Embryonic facial prominence (tissue), 1 donor: ENCODE results near the gene SSR4.
"Not testable (repeated sequence)": the region's sequence is repeated elsewhere in the genome, so short reads cannot be mapped to it uniquely, and the experiment has no call there.

Experiments
- DNase-seq: peaks from one replicate; pipeline ENCODE4 v3.0.0-alpha.2; 2016; ENCODE audit errors: extremely low spot score

The SSR4 gene

DNA sequence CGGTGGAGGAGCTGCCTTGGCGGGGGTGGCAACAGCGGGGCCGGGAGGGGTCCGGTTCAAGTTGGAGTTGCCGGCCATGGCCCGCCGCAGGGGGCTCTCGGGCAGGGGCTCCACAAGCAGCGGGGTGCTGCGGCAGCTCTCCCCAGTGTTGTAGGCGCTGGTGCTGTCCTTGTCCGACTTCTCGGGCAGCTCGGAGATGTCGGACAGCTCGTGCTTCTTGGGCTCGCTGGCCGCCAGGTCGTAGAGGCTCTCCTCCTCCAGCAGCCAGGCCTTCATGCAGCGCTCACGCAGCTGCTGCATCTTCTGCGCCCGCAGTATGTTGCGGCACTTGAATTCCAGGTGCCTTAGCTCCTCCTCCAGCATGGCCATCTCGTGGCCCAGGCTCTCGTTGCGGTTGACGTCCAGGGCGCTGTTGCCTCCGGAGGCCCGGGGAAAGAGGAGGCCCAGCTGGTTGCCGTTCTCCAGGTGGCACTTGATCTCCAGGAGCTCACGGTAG, 9.7 kb downstream of the SSR4 start:
- DNase-seq, result no peak

DNA sequence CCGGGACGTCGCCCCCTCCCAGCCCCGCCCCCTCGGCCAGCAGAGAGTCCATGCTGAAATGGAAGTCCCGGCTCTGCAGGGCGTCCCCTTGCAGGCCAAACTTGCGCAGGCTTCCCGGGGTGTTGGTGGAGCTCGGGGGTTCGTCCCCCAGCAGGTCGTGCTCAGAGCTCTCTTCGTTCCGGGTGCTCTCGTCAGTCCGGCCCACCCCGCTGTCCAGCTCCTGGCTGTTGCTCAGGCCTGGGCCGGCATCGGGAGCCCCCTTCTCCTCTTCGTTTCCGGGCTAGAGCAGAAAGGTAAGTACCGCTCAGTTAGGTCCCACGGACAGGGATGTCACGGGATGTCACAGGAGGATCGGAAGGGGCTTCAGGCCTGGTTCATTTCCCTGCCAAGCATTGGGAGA, 10.2 kb downstream of the SSR4 start:
- DNase-seq, result no peak

DNA sequence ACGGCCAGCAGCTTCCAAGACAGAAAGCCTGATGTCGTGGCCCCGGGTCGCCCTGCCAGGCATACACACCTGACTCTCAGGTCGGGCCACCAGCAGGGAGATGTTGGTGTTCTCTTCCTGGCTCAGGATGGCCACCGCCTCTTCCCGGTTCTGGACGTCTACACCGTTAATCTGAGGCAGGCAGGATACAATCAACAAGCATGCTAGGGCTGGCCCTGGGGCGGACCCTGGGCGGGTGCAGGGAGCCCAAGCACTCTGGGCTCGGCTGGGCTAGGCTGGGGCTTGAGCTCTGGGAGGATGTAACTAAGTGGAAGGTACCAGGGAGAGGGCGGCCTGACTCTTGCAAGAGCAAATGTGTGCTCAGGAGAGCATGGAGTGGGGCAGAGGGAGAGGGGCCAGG, 11.0 kb downstream of the SSR4 start:
- no peak for DNase-seq

DNA sequence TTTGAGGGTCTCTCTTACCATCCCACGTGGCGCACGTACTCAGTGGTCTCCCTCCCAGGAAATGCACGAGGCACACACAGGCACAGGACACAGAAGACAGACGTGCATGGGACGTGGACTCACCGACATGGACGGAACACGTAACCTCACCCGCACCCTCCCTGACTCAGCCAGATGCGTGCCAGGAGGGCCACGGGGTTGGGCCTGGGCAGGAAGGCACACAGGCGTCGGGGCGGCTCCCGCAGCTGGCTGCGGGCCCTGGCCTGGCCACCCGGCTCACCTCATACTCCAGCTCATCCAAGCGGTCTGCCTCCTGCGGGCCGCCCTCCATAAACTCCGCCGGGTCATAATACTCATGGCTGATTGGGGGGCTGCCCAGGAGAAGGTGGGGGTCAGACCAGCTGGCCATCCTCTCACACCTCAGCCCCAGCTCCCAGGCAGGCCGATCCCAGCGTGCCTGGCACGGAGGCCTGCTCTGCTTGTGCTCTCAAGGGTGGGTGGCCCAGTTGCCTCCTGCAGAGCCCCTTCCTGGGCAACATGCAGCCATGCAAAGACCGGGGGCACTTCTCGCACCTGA, 12.6 kb downstream of the SSR4 start:
- DNase-seq, result no peak

DNA sequence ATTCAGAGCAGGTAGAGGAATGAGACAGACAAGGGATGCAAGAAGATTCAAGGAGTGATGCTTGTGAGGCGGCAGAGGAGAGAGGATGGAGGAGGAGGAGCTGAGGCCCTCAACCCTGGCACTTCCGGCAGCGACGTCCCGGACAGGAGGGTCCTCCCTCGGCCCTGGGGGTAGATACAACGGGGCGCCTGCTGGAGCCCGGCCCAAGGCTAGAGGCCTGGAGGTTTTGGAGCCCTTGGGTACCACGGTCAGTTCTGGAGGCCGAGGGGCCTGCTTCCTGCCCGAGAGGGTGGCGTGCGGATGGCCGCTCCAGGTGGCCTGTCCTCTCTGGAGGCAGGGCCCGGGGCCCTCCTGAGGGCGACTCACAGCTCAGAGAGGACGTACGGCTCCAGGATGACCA, 13.5 kb downstream of the SSR4 start:
- DNase-seq, result no peak

DNA sequence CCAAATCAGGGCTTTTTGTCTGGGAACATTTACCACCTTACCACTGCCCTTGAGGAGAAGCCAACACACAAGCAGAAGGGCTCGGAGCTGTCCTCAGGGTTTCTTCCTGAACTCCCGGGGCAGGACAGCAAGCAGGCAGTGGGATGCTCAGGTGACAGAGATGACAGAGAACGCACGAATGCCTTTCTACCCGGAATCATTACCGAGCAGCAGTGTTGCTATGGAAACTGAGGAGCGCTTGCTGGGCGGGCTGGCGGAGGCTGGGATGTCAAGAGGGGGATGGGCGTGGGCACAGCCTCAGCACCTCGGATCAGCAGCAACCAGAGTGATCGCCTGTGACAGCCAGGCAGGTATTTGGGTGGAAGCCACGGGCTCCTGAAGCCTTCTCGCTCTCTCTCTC, 17.8 kb downstream of the SSR4 start:
- DNase-seq, result no peak

DNA sequence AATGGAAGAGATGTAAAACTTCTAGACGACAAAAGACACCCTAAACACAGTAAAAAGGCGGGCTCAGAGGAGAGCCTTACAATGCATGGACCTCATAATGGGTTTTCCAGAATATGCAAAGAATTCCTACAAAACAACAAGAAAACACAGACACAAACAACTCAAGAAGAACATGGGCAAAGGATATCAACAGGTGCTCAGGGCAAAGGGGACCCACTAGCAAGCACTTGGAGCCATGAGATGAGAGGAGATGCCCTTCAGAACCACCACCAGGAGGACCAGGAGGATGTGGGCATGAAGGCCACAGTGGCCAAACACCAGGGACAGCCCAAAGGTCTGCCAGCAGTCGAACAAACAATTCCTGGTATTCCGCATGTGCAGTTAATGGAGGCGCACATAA, 18.7 kb downstream of the SSR4 start:
- no peak for DNase-seq

DNA sequence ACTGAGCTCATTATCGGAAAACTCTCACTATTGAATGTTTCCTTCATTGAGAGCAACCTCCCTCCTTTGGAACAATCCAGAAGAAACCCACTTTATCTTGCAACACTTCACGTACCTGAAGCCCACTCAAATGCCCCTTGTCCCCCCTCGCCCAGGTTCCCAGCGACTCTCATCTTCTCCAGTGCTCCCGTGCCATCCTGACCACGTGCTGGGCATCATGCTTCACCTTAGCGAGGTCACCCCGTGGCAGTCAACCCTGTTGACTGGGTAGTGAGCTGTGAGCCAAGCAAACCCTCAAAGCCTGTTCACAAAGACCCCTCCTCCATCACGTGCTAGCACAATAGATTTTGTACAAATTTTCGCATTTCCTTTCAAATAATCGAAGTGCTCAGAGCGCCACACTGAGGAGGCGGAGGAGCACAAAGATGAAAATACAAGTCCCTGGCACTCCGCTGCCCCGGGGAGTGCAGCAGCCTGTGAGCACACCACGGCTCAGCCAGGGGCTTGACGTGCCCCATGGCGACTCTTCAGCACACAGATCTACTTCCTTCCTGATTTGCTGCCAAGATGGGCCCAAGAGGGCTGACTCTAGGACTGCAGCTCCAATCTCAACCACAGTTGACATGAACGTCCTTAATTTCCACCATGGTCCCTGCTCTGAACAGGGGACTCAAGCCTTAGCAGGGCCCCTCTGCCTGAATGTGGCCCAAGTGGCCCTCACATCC, 20.3 kb downstream of the SSR4 start:
- no peak for DNase-seq

DNA sequence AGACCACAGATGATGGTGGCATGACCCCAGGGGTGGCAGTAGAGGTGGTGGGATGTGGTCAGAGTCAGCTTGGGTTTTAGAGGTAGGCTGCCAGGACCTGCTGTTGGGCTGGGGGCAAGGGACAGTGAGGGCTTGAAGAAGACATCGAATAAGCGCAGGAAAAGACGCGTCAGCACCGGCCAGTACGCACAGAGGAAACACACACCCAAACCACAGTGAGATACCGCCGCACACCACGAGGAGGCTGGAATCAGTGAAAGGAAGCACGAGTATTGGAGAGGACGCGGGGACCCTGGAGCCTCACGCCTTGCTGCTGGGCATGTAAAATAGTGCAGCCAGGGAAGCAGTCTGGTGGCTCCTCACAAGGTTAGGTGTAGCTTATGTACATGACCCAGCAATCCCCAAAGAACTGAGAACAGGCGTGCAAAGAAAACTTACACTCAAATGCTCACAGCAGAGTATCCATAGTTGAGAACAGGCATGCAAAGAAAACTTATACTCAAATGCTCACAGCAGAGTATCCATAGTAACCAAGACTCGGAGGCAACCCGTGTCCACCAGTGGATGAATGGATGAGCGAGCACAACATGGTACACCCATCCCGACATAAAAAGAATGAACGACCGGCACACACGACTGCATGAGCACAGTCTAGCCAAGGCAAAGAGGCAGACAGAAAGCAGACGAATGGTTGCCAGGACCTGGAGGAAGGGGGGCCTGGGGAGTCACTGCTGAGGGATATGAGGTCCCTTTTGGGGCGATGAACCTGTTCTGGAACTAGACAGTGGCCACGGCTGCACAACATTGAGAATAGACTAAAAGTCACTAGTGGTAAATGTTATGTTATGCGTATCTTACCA, 22.6 kb downstream of the SSR4 start:
- no peak for DNase-seq

DNA sequence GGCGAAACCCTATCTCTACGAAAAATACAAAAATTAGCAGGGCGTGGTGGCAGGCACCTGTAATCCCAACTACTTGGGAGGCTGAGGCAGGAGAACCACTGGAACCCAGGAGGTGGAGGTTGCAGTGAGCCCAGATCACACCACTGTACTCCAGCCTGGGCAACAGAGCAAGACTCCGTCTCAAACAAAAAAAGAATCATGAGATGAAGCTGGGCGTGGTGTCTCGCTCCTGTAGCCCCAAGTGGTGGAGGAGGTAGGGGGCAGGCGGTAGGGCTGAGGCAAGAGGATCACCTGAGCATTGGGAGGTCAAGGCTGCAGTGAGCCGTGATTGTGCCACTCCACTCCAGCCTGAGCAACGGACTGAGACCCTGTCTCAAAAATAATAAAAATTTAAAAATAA, 23.6 kb downstream of the SSR4 start:
- DNase-seq, result not testable (repeated sequence)

DNA sequence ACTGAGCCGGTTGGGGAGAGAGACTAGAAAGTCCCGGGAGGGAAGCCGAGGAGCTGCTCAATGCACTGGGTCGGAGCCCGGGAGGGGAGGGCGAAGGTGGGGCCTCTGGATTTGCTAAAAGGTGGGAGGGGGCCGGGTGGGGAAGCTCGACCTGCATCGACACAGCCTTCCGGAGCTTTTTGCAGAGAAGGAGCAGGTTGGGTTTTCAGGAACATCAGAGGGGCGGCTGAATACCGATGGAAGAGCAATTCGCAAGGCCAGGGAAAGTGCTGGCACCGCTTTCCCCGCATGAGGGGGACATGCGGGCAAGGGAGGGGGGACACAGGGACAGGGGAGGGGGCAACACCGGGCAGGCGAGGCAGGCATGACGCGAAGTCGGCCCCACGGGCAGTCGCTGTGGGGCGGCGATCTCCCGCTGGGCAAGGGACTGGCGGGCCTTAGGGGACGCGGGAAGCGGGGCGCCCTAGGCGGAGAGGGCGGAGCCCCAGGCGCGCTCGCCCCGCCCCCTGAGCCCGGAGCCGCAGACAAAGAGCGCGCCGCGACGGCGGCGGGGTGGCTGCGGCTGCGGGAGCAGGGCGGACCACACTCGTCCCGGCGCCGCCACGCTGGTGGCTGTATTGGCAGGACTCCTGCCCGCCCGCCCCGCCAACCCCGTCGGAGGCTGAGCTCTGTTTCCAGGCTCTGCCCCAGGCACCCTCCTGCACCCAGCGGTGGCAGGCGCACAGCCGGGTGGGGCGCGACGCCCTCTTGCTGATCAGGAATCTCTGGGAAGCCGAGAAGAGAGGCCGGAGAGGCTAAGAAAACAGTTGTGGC, 24.3 kb downstream of the SSR4 start:
- DNase-seq, result no peak

DNA sequence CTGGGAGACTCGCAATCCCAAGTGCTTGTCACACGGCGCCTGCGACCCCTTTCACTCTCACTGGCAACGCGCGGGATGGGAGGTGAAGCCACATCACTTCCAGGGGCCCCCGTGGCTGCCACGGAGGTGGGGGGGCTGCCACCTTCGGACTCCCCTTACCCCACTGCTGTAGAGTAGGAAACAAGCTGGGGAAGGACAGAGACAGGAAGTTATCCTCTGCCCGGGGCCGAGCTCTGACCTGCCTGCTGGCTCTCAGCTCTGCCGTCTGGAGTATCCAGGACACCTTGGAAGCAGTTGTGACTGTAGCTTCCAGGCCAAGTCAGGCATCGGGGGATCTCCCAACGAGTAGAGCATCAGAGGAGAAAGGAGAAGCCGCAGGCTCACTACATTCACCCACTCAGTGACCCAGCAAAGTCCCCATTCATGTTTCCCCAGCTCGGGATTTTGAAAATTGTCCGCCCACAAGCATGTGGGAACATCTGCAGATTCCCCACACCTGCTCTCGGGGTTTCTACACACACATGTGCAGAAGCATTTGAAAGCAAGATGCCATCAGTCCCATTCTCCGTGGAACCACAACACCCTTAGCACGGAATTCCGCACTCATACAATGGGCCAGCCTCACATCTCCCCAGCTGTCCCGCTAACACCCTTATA, 25.0 kb downstream of the SSR4 start:
- no peak for DNase-seq

DNA sequence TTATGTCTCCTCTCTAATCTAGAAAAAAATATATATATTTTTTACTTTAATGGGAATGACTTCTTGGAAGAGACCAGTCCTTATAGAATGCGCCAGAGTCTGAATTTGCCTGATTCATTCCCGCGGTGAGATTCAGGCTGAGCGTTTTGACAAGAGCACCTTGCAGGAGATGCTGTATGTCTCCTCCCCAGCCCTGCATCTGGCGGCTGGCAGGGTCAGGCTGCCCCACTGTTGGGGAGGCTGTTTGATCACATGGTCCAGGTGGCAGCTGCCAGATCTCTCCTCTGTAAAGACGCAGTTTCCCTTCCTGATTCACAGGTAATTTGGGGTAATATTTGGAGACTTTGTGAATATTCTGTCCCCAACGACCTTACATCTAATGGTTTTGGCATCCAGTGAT, 26.1 kb downstream of the SSR4 start:
- DNase-seq, result no peak

DNA sequence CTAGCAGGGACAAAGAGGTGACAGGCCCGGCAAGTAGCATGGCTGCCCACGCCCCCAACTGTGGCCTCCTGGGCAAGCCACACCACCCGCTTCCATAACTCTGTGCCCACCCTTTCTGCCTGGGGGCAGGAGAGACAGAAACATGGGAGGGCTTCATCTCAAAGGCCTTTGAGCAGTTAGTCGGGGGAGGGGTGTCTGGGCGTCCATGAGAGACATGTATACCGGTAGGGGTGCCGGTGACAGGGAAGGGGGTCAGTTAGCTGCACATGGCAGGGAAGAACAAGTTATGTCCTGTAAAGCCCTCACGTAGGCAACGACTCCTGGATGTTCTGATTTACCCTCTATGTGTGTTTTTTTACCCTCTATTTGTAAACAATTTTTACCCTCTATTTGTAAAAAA, 26.6 kb downstream of the SSR4 start:
- no peak for DNase-seq

DNA sequence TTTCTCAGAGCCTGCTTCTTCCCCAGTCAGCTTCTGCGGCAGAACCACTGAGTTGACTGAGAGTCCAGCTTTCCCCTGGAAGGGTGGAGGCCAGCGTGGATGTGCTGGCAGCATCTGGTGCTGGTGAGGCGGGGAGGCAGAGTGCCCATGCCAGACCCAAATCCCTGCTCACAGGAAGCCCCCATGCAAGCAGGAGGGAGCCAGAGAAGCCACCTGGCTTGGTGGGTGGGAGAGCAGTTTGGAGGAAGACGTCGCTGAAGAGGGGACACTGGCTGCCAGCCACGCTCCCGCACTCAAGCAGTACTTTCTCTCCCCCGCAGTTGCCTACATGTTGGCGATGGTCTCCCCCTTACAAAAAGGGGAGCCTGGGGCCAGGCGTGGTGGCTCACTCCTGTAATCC, 29.9 kb downstream of the SSR4 start:
- no peak for DNase-seq

DNA sequence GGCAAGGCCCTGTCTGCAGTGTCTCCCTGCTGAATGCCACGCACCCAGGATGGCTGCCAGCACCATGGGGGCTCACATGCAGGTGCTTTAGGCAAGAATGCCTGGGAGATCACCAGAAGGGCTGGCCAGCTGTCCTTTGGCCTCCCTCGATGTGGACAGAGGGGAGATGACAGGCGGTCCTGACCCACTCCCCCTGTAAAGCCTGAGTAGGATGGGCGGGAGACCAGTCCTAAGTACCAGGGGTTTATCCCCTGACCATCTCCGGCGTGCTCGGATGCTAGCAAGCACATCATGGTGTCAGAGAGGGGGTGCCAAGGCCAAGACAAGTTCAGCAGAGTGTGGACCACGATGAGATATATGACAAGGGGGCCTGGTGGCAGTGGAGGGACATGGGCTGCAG, 30.6 kb downstream of the SSR4 start:
- DNase-seq, result no peak

DNA sequence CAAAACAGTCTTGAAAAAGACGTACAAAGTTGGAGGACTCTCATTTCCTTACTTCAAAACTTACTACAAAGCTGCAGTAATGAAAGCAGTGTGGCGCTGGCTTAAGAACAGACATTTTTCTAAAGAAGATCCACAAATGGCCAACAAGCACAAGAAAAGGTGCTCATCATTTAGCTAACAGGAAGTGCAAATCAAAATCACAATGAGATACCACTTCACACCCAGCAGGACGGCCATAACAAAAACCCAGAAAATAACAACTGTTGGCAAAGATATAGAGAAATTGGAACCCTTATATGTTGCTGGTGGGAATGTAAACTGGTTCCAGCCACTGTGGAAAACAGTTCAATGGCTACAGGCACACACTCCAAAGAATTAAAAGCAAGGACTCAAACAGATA, 32.5 kb downstream of the SSR4 start:
- no peak for DNase-seq

DNA sequence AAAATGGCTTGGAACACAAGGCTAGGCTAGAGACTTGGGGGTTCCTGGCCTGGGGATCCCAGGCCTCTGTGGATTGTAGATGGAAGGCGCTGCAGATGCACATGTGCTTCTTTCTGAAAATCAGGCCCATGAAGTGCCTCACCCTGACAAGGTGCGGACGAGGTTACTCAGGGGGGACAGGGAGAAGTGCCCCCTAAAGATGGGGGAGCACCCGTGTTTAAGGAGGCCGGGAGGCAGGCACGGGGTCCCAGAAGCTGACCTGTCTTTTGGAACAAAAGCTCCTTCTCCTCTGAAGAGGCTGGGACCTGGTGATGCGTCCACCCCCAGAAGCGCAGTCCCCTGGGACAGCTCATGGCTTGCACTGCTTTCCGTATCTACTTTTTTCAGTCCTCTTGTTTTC, 33.4 kb downstream of the SSR4 start:
- no peak for DNase-seq

DNA sequence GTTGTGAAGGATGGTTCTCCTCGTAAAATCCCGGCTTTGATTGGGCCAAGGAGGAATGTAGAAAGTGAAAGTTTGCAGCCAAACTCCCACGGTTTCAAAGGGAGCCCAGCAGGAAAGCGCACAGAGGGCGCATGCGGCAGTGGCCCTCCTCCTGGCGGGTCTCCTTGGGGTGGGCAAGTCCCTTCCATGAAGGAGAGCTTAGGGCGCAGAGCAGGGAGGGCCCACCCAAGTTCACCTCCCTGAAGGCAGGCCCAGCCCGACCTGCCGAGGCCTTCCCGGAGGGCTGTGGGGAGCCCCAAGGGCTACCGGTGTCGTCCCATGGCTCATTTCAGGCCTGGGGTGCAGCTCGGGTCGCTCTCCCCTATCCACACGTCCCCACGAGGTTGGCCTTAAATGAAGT, 33.8 kb downstream of the SSR4 start:
- no peak for DNase-seq

DNA sequence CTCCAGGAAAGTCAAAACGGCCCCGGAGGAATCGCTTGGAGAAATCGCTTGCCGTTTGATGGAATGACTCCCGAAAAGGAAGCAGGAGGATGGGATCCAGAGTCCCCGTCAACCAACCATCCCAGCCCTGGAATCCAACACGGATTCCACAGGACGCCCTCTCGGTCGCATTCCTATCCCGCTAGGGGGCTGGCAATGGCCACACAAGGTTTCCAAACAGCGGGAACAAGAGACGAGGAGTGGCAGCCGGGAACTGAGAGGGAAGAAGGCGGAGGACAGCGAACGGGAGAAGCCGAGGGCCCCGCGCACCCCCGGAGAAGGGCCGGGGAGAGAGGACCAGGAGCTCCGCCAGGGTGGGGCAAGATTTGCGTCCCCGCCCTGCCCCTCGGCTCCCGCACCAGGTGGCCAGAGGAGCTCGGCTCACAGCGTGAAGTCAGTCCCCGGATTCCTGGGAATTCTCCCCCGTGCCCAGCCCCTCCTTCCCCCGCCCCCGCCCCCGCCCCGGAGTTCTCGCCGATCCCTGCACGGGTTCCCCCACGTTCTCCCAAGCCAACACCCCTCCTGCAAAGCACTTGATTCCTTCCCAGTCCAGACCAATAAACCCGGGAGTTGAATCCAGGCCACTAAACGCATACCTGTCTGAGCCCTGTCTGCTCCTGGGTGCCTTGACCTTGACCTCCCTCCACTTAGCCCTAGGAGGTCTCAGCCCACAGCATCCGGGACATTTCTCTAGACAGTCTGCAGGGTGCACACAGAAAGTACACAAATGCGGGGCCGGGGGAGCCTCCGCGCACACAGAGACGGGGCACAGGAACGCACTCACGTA, 34.5 kb downstream of the SSR4 start:
- DNase-seq, result no peak

DNA sequence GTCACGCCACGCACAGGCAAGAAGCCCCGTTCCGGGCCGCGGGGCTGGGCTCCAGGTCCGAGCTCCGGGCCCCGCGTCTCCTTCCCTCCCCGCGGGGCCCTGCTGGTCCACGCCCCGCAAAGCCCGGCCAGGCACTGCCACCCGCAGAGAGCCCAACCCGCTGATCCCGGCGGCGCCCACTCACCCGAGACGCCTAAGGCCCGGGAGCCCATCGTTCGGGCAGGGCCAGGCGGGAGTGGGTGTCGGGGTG, 35.0 kb downstream of the SSR4 start:
- DNase-seq, result no peak
